LNCaP clone FGC (cell line): ENCODE data around the gene NDRG2.

ENCODE experiments used
- DNase-seq: peaks from one replicate; pipeline ENCODE4 v3.0.0-alpha.2; 2011; ENCODE audit warnings: low read depth
- H3K4me3 ChIP-seq: 2 replicates; pipeline ENCODE4 v1.5.1; 2011; ENCODE audit warnings: mild to moderate bottlenecking, low read depth, low read length, control low read depth
- TF ChIP-seq, protein P1 (sequence below): IDR thresholded peaks from 2 replicates; pipeline ENCODE4 v1.5.1; 2012; ENCODE audit warnings: mild to moderate bottlenecking; ENCODE audit not compliant: control insufficient read depth, insufficient read depth; ENCODE audit errors: extremely low read depth

Gene NDRG2

DNA sequence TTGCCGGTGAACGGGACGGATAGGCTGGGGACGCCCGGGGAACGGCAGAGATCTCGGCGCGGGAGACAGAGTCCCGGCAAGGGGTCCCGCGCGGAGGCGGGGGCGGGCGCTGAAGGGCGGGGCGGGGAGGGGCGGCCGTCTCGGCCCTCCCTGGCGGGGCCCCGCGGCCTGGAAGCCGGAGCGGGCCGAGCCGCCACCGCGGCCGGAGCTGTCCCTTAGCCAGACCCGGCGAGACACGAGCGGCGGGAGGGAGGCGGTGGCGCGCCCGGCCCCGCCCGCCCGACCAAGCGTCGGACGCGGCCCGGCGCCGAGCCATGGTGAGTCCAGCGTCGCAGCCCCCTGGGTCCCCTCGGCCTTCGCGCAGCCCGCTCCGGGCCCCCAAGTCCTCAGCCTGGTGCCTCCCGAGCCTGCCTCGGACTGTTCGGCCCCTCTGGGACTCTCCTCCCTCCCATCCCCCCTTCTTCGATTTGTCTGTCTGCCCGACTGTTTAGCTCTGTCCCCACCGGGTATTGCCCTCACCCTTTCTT lies 45.3 kb upstream of the NDRG2 start, which contains the start of gene ARHGEF40:
Gene ARHGEF40, plus strand, starts transcription at position 222 of the 527 bp plus-strand sequence. Its CDS starts 93 bp downstream, at position 315.
- no peak for DNase-seq
- TF ChIP-seq, protein P1, sequence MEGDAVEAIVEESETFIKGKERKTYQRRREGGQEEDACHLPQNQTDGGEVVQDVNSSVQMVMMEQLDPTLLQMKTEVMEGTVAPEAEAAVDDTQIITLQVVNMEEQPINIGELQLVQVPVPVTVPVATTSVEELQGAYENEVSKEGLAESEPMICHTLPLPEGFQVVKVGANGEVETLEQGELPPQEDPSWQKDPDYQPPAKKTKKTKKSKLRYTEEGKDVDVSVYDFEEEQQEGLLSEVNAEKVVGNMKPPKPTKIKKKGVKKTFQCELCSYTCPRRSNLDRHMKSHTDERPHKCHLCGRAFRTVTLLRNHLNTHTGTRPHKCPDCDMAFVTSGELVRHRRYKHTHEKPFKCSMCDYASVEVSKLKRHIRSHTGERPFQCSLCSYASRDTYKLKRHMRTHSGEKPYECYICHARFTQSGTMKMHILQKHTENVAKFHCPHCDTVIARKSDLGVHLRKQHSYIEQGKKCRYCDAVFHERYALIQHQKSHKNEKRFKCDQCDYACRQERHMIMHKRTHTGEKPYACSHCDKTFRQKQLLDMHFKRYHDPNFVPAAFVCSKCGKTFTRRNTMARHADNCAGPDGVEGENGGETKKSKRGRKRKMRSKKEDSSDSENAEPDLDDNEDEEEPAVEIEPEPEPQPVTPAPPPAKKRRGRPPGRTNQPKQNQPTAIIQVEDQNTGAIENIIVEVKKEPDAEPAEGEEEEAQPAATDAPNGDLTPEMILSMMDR: no peak
- H3K4me3 ChIP-seq: peak within 1 kb of the TSS; percentile 66

DNA sequence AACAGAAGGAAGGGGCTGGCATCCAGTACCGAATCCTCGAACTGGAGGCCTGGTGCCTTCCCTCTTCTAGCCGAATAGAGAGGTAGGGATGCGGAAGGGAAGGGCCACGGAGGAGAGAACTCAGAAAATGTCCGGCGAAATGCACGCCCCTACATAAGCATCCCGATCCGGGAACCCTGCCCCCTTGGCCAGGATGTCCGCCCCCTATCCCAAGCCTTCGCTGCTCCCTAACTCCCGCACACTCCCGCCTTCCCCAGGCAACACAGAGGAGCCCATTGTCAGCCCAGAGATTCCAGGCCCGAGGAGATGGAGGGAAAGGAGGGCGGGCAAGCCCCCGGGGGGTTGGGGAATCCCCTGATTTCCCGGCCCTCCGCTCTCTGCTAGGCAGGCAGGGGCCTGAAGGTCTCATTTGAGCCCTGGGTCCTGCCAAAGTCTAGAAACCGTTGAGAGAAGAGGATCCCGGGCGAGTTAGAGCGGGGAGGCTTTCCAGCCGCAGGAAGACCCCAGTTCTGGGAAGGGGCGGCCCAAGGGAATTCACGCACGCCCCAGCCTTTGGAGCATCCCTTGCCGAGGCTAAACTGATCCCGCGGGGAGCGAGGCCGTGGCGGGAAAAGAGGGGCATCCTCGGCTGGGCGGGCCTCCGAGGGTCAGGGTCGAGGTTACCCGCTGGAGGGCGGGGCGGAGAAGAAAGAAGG lies 44.7 kb upstream of the NDRG2 start:
- DNase-seq: no peak
- H3K4me3 ChIP-seq: peak overlapping the region; percentile 51
- TF ChIP-seq, protein P1: no peak

DNA sequence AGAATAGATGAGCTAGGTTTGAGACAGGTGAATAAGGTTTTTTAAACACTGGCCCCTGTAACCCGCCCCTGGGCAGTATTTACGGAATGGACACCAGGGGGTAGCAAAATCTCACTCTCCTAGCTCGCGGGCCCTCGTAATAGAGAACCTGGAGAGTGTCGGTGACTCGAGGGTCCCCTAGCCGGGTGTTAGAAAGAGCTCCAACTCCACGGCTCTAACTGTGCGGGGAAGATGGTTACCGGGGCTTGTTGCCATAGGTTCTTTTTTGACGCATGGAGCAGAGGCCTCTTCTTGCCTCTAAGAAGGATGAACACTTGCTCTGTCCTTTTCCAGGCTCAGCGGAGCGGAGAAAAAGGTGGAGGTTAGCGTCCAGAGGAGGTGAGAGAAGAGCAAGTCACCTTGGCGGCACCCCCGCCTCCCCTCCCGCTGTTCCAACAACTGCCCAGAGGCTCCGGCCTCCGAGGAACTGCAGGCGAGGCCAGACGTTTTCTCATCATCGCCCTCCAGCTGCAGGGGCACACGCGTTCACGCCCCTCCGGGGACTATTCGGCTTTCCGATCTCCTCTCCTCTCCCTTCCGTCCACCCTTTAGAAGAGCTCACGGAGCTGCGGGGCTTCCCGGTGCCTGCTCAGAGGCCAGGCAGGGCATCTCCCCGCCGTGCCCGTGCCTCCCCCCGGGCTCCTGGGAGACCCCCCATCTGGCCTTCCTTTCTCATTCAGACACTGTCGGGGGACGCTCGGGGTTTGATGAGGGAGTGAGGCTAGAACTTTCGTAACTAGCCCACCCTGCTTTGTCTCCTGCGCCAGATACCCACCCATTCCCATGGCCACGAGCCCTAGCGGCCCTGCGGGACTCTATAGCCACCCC lies 43.9 kb upstream of the NDRG2 start:
- H3K4me3 ChIP-seq: no peak overlapping the region
- no peak for DNase-seq
- TF ChIP-seq, protein P1: peak; percentile 49

DNA sequence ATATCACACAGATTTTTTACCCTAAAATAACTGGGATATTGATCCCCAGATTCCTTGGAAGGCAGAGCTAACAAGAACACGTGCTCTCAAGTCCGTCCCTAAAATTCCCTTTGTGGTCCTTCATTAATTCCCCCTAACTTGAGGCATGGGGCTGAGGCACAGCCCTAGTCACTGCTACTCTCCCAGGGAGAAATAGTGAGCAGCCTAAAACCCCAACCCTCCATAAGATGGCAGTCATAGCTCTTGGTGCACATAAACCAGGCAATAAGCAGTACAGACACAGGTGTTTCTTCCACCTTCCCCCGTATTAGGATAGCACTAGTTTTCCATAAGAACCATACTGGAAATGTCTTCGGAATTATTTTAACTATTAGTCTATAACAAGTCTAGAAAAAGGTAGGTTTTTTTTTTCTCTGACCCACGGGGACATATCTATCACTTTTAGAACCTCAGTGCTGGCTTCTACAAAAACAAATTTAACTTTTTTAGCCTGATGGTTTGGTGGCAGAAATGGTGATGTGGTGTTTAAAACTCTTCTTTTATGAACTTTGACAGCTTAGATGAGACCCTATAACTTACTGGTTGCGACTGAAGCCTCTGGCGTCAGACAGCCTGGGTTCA lies 42.1 kb upstream of the NDRG2 start:
- no peak overlapping the region for H3K4me3 ChIP-seq
- no peak for DNase-seq
- TF ChIP-seq, protein P1: peak; percentile 64

DNA sequence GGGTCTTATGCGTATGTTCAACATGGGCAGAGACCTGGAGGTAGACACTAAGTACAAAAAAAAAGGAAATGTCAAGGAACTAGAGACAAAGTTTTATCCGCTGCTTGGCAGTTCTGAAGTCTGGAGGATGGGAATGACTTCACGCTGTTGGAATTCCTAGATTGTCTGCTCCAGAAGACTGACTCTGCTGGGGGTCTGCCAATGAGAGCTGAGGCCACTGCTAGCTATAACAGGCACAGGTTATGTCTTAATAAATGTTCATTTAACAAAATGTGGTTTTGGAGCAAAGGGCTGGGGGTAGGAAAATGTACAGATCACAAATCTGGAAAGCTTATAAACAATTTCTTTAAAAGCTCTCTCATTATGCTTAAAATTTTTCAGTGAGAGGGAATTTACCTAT lies 38.6 kb upstream of the NDRG2 start:
- TF ChIP-seq, protein P1: no peak
- no peak overlapping the region for H3K4me3 ChIP-seq
- no peak for DNase-seq

DNA sequence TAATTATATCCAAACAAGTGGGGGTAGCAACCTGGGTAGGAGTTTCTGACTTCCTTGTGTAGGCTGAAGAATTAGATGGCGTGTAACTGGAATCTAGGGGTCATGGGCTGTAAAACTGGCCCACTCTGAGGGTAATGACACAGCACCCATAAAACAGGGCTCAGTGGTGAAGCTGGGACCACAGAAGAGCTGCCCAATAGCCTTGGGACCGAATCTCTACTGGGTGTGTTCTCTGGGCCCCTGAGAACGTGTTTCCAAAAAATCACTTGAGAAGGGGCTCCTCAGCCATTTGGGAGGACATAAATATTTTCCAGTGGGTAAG lies 36.4 kb upstream of the NDRG2 start:
- H3K4me3 ChIP-seq: no peak overlapping the region
- TF ChIP-seq, protein P1: no peak
- DNase-seq: no peak
